Panc1 (cell line): ENCODE results near the gene FUT2. TPM values are rescaled to one million over a fixed set of nuclear protein-coding genes. Genes with fewer than 3 reads are reported as not detected.

Experiments
- ATAC-seq: fragments of 200-7000 bp; cut with Tn5 transposase; 2 replicates; pipeline ENCODE4 v1.9.1; 2020; ENCODE audit warnings: mild to moderate bottlenecking, moderate library complexity
- BruUV-seq: library from RNA; stranded (reverse); fragments of 400-500 nt; replicated peaks from 2 replicates; lab custom pipeline; 2021; lab: Mats Ljungman, UMichigan
- CTCF ChIA-PET: fragments of 300-600 bp; sonication (Branson Sonifier 250); formaldehyde crosslinking; loops from one replicate; lab custom pipeline; 2022; ENCODE audit warnings: antibody characterized with exemption; lab: Charles Lee
- POLR2A ChIA-PET: fragments of 300-600 bp; sonication (Branson Sonifier 250); formaldehyde crosslinking; loops from one replicate; lab custom pipeline; 2022; ENCODE audit warnings: antibody characterized with exemption; lab: Charles Lee
- DNase-seq: peaks from one replicate; pipeline ENCODE4 v3.0.0-alpha.2; 2010; ENCODE audit warnings: low read depth, low spot score
- H3K27ac ChIP-seq: 2 replicates; pipeline ENCODE4 v1.5.1; 2011; ENCODE audit warnings: mild to moderate bottlenecking, low read length, inconsistent platforms
- H3K27me3 ChIP-seq: fragments of 200-500 bp; sonication (Bioruptor generic); 2 replicates; pipeline ENCODE4 v1.6.0; 2014; ENCODE audit warnings: low read length, inconsistent platforms; ENCODE audit not compliant: control insufficient read depth, insufficient read depth
- H3K36me3 ChIP-seq: fragments of 200-500 bp; sonication (Bioruptor generic); 2 replicates; pipeline ENCODE4 v1.5.1; 2014; ENCODE audit warnings: inconsistent platforms, mild to moderate bottlenecking, low read length, moderate library complexity; ENCODE audit not compliant: control insufficient read depth, insufficient read depth
- H3K4me1 ChIP-seq: 2 replicates; pipeline ENCODE4 v1.5.1; 2011; ENCODE audit warnings: inconsistent platforms, mild to moderate bottlenecking, low read length, moderate library complexity; ENCODE audit not compliant: control insufficient read depth, insufficient read depth
- H3K4me3 ChIP-seq, 2 experiments: 2 replicates each; pipeline ENCODE4 v1.5.1; 2011 to 2012; ENCODE audit warnings: low read depth in 2 of 2, low read length in 2 of 2, mild to moderate bottlenecking in 2 of 2, inconsistent platforms in 1 of 2, moderate library complexity in 1 of 2
- H3K9me3 ChIP-seq: fragments of 200-500 bp; sonication (Bioruptor generic); 2 replicates; pipeline ENCODE4 v1.5.1; 2014; ENCODE audit warnings: low read depth, mild to moderate bottlenecking, inconsistent platforms, low read length, moderate library complexity; ENCODE audit not compliant: control insufficient read depth, insufficient read depth
- CTCF ChIP-seq: fragments of 450-650 bp; IDR thresholded peaks from 2 replicates; pipeline ENCODE4 v1.5.1; 2017; ENCODE audit warnings: mild to moderate bottlenecking
- POLR2AphosphoS5 ChIP-seq: IDR thresholded peaks from 2 replicates; pipeline ENCODE4 v1.6.1; 2012; ENCODE audit warnings: mild to moderate bottlenecking, low read depth, low read length, moderate library complexity
- REST ChIP-seq, 2 experiments: IDR thresholded peaks; 2 replicates each; pipeline ENCODE4 v1.6.1; 2011 to 2012; ENCODE audit warnings: low read depth in 2 of 2, control low read depth in 1 of 2, low read length in 1 of 2, mild to moderate bottlenecking in 1 of 2, moderate library complexity in 1 of 2; ENCODE audit not compliant: insufficient read depth in 1 of 2
- SIN3A ChIP-seq: IDR thresholded peaks from 2 replicates; pipeline ENCODE4 v1.6.1; 2012; ENCODE audit warnings: low read depth, mild to moderate bottlenecking, low read length, moderate library complexity, borderline replicate concordance; ENCODE audit not compliant: insufficient read depth
- TCF7L2 ChIP-seq: IDR thresholded peaks from 2 replicates; pipeline ENCODE4 v1.6.1; 2011; ENCODE audit warnings: mild to moderate bottlenecking, low read depth, low read length, inconsistent platforms
- in situ Hi-C: cut with HindIII; loops from 2 replicates; pipeline ENCODE4 v1.10.0; 2016; ENCODE audit warnings: low sequenced_read_pairs, low pct_unique_long_range_greater_than_20kb
- intact Hi-C: fragments of 100-400 bp; cut with micrococcal nuclease; formaldehyde crosslinking; loops from one replicate; pipeline ENCODE4 v1.10.0; 2022; ENCODE audit not compliant: unreplicated experiment
- total RNA-seq: library from RNA; stranded (reverse); gene quantifications from one replicate; pipeline ENCODE4 v1.2.1, GENCODE V29; 2021; ENCODE audit not compliant: unreplicated experiment

Gene FUT2
- total RNA-seq, 1 experiment from 2014 or later, result 0.08 TPM

- TF ChIP-seq SIN3A, result no peak
- TF ChIP-seq REST (IDR thresholded peaks at IDR 0.05; ENCODE audit: insufficient read depth in 1 of 2, low read depth in 2 of 2, low read length in 1 of 2), result no peak
- TF ChIP-seq TCF7L2, result no peak
- no peak for TF ChIP-seq POLR2AphosphoS5
- no peak for TF ChIP-seq CTCF
- Histone ChIP-seq H3K36me3 (no peaks in the 10 kb centered on the region), H3K4me3 (no peak overlapping the region), H3K9me3 (no peaks in the 10 kb centered on the region), H3K27ac (no peak overlapping the region), H3K27me3 (no peaks in the 10 kb centered on the region), H3K4me1 (no peaks in the 10 kb centered on the region)
- intact Hi-C loops (no loop called here), in situ Hi-C loops (no loop called here)
- ATAC-seq (no peak), DNase-seq (no peak)
- no TSS peak for BruUV-seq
- POLR2A ChIA-PET, result no interaction called here
- CTCF ChIA-PET, result interaction anchor here (0.7 kb wide), 1 partner anchor 112 kb away, joined by 5 read pairs; no protein-coding TSS in a partner anchor
Observed at GRCh38 chr19:48674216-48674809, 21.5 kb upstream of the FUT2 start.

GRCh38 chr19:48674921-48675824 is 20.6 kb upstream of the FUT2 start:
- no peak overlapping the region for H3K27ac ChIP-seq
- H3K9me3 ChIP-seq, result no peaks in the 10 kb centered on the region
- intact Hi-C loops (no loop called here), in situ Hi-C loops (no loop called here)
- TF ChIP-seq REST (IDR thresholded peaks at IDR 0.05; ENCODE audit: insufficient read depth in 1 of 2, low read depth in 2 of 2, low read length in 1 of 2), result no peak
- peak; percentile 53; the same call in 1 of the 2 replicates for TF ChIP-seq TCF7L2
- TF ChIP-seq CTCF, result peak; percentile 89
- no peaks in the 10 kb centered on the region for H3K36me3 ChIP-seq
- no peaks in the 10 kb centered on the region for H3K4me1 ChIP-seq
- H3K27me3 ChIP-seq, result no peaks in the 10 kb centered on the region
- DNase-seq (no peak), ATAC-seq (peak; percentile 95)
- CTCF ChIA-PET, result interaction anchor here (0.6 to 0.7 kb wide), 2 partner anchors 29 to 318 kb away, joined by 3 to 4 read pairs; partner anchors contain the start of genes CA11 and GYS1
- no TSS peak for BruUV-seq
- POLR2A ChIA-PET, result no interaction called here
- H3K4me3 ChIP-seq, result no peak overlapping the region
